Activated naive CD8-positive, alpha-beta T cell treated with anti-CD3 and anti-CD28 coated beads, Interleukin-2, amount 50 U/mL, for 24 hours (primary cell): ENCODE results near the gene PPM1B.
"Not testable (repeated sequence)": the region's sequence is repeated elsewhere in the genome, so short reads cannot be mapped to it uniquely, and the experiment has no call there.

ENCODE experiments used
- ATAC-seq: fragments of 150-1000 bp; cut with Tn5 transposase; one replicate; pipeline ENCODE4 v1.10.0; 2021
- DNase-seq: peaks from one replicate; pipeline ENCODE4 v3.0.0; 2021
- H3K27ac Mint-ChIP-seq: one replicate; pipeline ENCODE4 v1.8.0; 2021; ENCODE audit warnings: mild to moderate bottlenecking, mixed read lengths
- H3K27me3 Mint-ChIP-seq: one replicate; pipeline ENCODE4 v1.8.0; 2021; ENCODE audit warnings: mixed read lengths
- H3K36me3 Mint-ChIP-seq: one replicate; pipeline ENCODE4 v1.8.0; 2021; ENCODE audit warnings: low read depth, mixed read lengths
- H3K4me1 Mint-ChIP-seq: one replicate; pipeline ENCODE4 v1.8.0; 2021; ENCODE audit warnings: mixed read lengths
- H3K4me3 Mint-ChIP-seq: one replicate; pipeline ENCODE4 v1.8.0; 2021; ENCODE audit warnings: mild to moderate bottlenecking, moderate library complexity, mixed read lengths
- H3K9me3 Mint-ChIP-seq: one replicate; pipeline ENCODE4 v1.8.0; 2021; ENCODE audit warnings: mixed read lengths

The PPM1B gene

GRCh38 chr2:44171018-44171417 is 2.3 kb downstream of the PPM1B start:
- ATAC-seq (no peak), DNase-seq (no peak)
- Mint-ChIP-seq H3K36me3 (peaks cover 5% of the 10 kb centered on the region), H3K4me1 (peaks cover 60% of the 10 kb centered on the region), H3K9me3 (no peaks in the 10 kb centered on the region), H3K4me3 (peak overlapping the region; percentile 95), H3K27ac (peak overlapping the region; percentile 65), H3K27me3 (no peaks in the 10 kb centered on the region)

GRCh38 chr2:44171442-44171841 is 2.8 kb downstream of the PPM1B start:
- H3K27ac Mint-ChIP-seq, DNase-seq, ATAC-seq, H3K9me3 Mint-ChIP-seq, H3K27me3 Mint-ChIP-seq, H3K36me3 Mint-ChIP-seq: not testable (repeated sequence)
- Mint-ChIP-seq H3K4me3 (peak overlapping the region; percentile 95), H3K4me1 (peaks cover 64% of the 10 kb centered on the region)

- Mint-ChIP-seq H3K36me3 (peaks cover 9% of the 10 kb centered on the region), H3K27ac (no peak overlapping the region), H3K9me3 (no peaks in the 10 kb centered on the region), H3K27me3 (no peaks in the 10 kb centered on the region), H3K4me3 (peak overlapping the region; percentile 5), H3K4me1 (peaks cover 72% of the 10 kb centered on the region)
- DNase-seq = no peak
- ATAC-seq = no peak
Observed at GRCh38 chr2:44172576-44172975, 3.9 kb downstream of the PPM1B start.

- no peak for ATAC-seq
- DNase-seq = no peak
- H3K4me1 Mint-ChIP-seq = peaks cover 78% of the 10 kb centered on the region
- no peaks in the 10 kb centered on the region for H3K27me3 Mint-ChIP-seq
- H3K36me3 Mint-ChIP-seq = peaks cover 35% of the 10 kb centered on the region
- no peak overlapping the region for H3K27ac Mint-ChIP-seq
- H3K9me3 Mint-ChIP-seq = no peaks in the 10 kb centered on the region
- no peak overlapping the region for H3K4me3 Mint-ChIP-seq
Observed at GRCh38 chr2:44178950-44179349, 10.3 kb downstream of the PPM1B start.

- no peaks in the 10 kb centered on the region for H3K27me3 Mint-ChIP-seq
- no peak for ATAC-seq
- peaks cover 77% of the 10 kb centered on the region for H3K4me1 Mint-ChIP-seq
- peaks cover 29% of the 10 kb centered on the region for H3K36me3 Mint-ChIP-seq
- no peaks in the 10 kb centered on the region for H3K9me3 Mint-ChIP-seq
- no peak overlapping the region for H3K4me3 Mint-ChIP-seq
- no peak for DNase-seq
- peak overlapping the region; percentile 13 for H3K27ac Mint-ChIP-seq
Observed at GRCh38 chr2:44181648-44182047, 13.0 kb downstream of the PPM1B start.

- peak; percentile 88 for ATAC-seq
- no peak for DNase-seq
- H3K9me3 Mint-ChIP-seq = no peaks in the 10 kb centered on the region
- peak overlapping the region; percentile 12 for H3K4me3 Mint-ChIP-seq
- peaks cover 81% of the 10 kb centered on the region for H3K4me1 Mint-ChIP-seq
- H3K36me3 Mint-ChIP-seq = peaks cover 22% of the 10 kb centered on the region
- H3K27me3 Mint-ChIP-seq = no peaks in the 10 kb centered on the region
- peak overlapping the region; percentile 76 for H3K27ac Mint-ChIP-seq
Observed at GRCh38 chr2:44184106-44184505, 15.4 kb downstream of the PPM1B start.

GRCh38 chr2:44186810-44187209 is 18.1 kb downstream of the PPM1B start:
- DNase-seq (no peak), ATAC-seq (no peak)
- H3K9me3 Mint-ChIP-seq = peaks cover 3% of the 10 kb centered on the region
- peaks cover 85% of the 10 kb centered on the region for H3K4me1 Mint-ChIP-seq
- H3K27me3 Mint-ChIP-seq = no peaks in the 10 kb centered on the region
- no peak overlapping the region for H3K4me3 Mint-ChIP-seq
- no peak overlapping the region for H3K27ac Mint-ChIP-seq
- peaks cover 14% of the 10 kb centered on the region for H3K36me3 Mint-ChIP-seq

GRCh38 chr2:44187251-44187650 is 18.6 kb downstream of the PPM1B start:
- no peak for DNase-seq
- Mint-ChIP-seq H3K4me1 (peaks cover 87% of the 10 kb centered on the region), H3K36me3 (peaks cover 14% of the 10 kb centered on the region), H3K4me3 (no peak overlapping the region), H3K27ac (no peak overlapping the region), H3K27me3 (no peaks in the 10 kb centered on the region), H3K9me3 (peaks cover 3% of the 10 kb centered on the region)
- ATAC-seq = no peak

GRCh38 chr2:44188696-44189095 is 20.0 kb downstream of the PPM1B start:
- no peak for DNase-seq
- Mint-ChIP-seq H3K4me3 (no peak overlapping the region), H3K27ac (no peak overlapping the region), H3K4me1 (peaks cover 83% of the 10 kb centered on the region), H3K36me3 (peaks cover 10% of the 10 kb centered on the region), H3K27me3 (no peaks in the 10 kb centered on the region), H3K9me3 (peaks cover 3% of the 10 kb centered on the region)
- ATAC-seq = no peak

GRCh38 chr2:44189104-44189503 is 20.4 kb downstream of the PPM1B start:
- Mint-ChIP-seq H3K27ac (no peak overlapping the region), H3K27me3 (no peaks in the 10 kb centered on the region), H3K9me3 (peaks cover 3% of the 10 kb centered on the region), H3K4me3 (no peak overlapping the region), H3K4me1 (peaks cover 81% of the 10 kb centered on the region), H3K36me3 (peaks cover 8% of the 10 kb centered on the region)
- ATAC-seq (no peak), DNase-seq (no peak)

- no peak overlapping the region for H3K4me3 Mint-ChIP-seq
- no peak overlapping the region for H3K27ac Mint-ChIP-seq
- no peak for ATAC-seq
- no peak for DNase-seq
- H3K4me1 Mint-ChIP-seq = peaks cover 67% of the 10 kb centered on the region
- H3K9me3 Mint-ChIP-seq = peaks cover 3% of the 10 kb centered on the region
- H3K36me3 Mint-ChIP-seq = peaks cover 9% of the 10 kb centered on the region
- H3K27me3 Mint-ChIP-seq = no peaks in the 10 kb centered on the region
Observed at GRCh38 chr2:44190526-44190925, 21.9 kb downstream of the PPM1B start.

GRCh38 chr2:44191739-44192138 is 23.1 kb downstream of the PPM1B start:
- peak overlapping the region; percentile 4 for H3K4me3 Mint-ChIP-seq
- DNase-seq (no peak), ATAC-seq (peak; percentile 89)
- H3K9me3 Mint-ChIP-seq = peaks cover 3% of the 10 kb centered on the region
- no peaks in the 10 kb centered on the region for H3K27me3 Mint-ChIP-seq
- peak overlapping the region; percentile 62 for H3K27ac Mint-ChIP-seq
- H3K36me3 Mint-ChIP-seq = peaks cover 17% of the 10 kb centered on the region
- peaks cover 61% of the 10 kb centered on the region for H3K4me1 Mint-ChIP-seq

GRCh38 chr2:44192646-44193045 is 24.0 kb downstream of the PPM1B start:
- no peak overlapping the region for H3K4me3 Mint-ChIP-seq
- H3K36me3 Mint-ChIP-seq = peaks cover 17% of the 10 kb centered on the region
- no peak for DNase-seq
- peaks cover 3% of the 10 kb centered on the region for H3K9me3 Mint-ChIP-seq
- H3K27me3 Mint-ChIP-seq = no peaks in the 10 kb centered on the region
- peaks cover 54% of the 10 kb centered on the region for H3K4me1 Mint-ChIP-seq
- ATAC-seq = no peak
- H3K27ac Mint-ChIP-seq = peak overlapping the region; percentile 36

- Mint-ChIP-seq H3K4me1 (peaks cover 44% of the 10 kb centered on the region), H3K36me3 (peaks cover 18% of the 10 kb centered on the region), H3K4me3 (no peak overlapping the region), H3K27me3 (no peaks in the 10 kb centered on the region), H3K27ac (no peak overlapping the region), H3K9me3 (no peaks in the 10 kb centered on the region)
- no peak for DNase-seq
- ATAC-seq = no peak
Observed at GRCh38 chr2:44195714-44196113, 27.0 kb downstream of the PPM1B start.

GRCh38 chr2:44197816-44198215 is 29.1 kb downstream of the PPM1B start:
- no peak for ATAC-seq
- Mint-ChIP-seq H3K4me3 (no peak overlapping the region), H3K27me3 (no peaks in the 10 kb centered on the region)

GRCh38 chr2:44200011-44200410 is 31.3 kb downstream of the PPM1B start:
- no peak for DNase-seq
- H3K4me1 Mint-ChIP-seq = peaks cover 46% of the 10 kb centered on the region
- peaks cover 7% of the 10 kb centered on the region for H3K9me3 Mint-ChIP-seq
- no peak overlapping the region for H3K4me3 Mint-ChIP-seq
- no peaks in the 10 kb centered on the region for H3K27me3 Mint-ChIP-seq
- no peak for ATAC-seq
- H3K27ac Mint-ChIP-seq = no peak overlapping the region
- H3K36me3 Mint-ChIP-seq = peaks cover 43% of the 10 kb centered on the region

More at GRCh38 chr2:44197816-44198215, 29.1 kb downstream of the PPM1B start:
- H3K27ac Mint-ChIP-seq = no peak overlapping the region
- H3K36me3 Mint-ChIP-seq = peaks cover 34% of the 10 kb centered on the region
- DNase-seq = no peak
- H3K4me1 Mint-ChIP-seq = peaks cover 37% of the 10 kb centered on the region
- H3K9me3 Mint-ChIP-seq = no peaks in the 10 kb centered on the region
